Ectodermal cell (in vitro differentiated cells): Measurements from ENCODE around the gene BMP10.

Source experiments
- H3K27ac ChIP-seq: 2 replicates; pipeline ENCODE4 v1.7.0; 2013; ENCODE audit warnings: mild to moderate bottlenecking, low read depth, low read length; ENCODE audit not compliant: insufficient read depth, poor library complexity, severe bottlenecking
- H3K27me3 ChIP-seq: 2 replicates; pipeline ENCODE4 v1.7.0; 2013; ENCODE audit warnings: mild to moderate bottlenecking, low read length; ENCODE audit not compliant: insufficient read depth, control insufficient read depth, poor library complexity, severe bottlenecking
- H3K36me3 ChIP-seq: one replicate; pipeline ENCODE4 v1.7.0; 2013; ENCODE audit warnings: low read length; ENCODE audit not compliant: control insufficient read depth, insufficient read depth
- H3K4me1 ChIP-seq: one replicate; pipeline ENCODE4 v1.7.0; 2013; ENCODE audit warnings: low read length; ENCODE audit not compliant: control insufficient read depth, insufficient read depth
- H3K4me3 ChIP-seq: 2 replicates; pipeline ENCODE4 v1.7.0; 2013; ENCODE audit warnings: low read depth, low read length, control low read depth; ENCODE audit not compliant: insufficient read depth
- H3K9me3 ChIP-seq: 2 replicates; pipeline ENCODE4 v1.7.0; 2013; ENCODE audit warnings: mild to moderate bottlenecking, low read length, moderate library complexity; ENCODE audit not compliant: control insufficient read depth
- WGBS, 2 experiments: methylation state at CpG; one replicate each; pipeline ENCODE4 v1.1.7; 2013; ENCODE audit warnings: missing lambda C conversion rate in 2 of 2; 5-methylcytosine and 5-hydroxymethylcytosine counted together

The BMP10 gene

GRCh38 chr2:68824831-68825230 lies 46.4 kb downstream of the BMP10 start:
- Histone ChIP-seq H3K27me3 (no peaks in the 10 kb centered on the region), H3K4me1 (peaks cover 3% of the 10 kb centered on the region), H3K36me3 (no peaks in the 10 kb centered on the region), H3K4me3 (no peak overlapping the region), H3K9me3 (no peaks in the 10 kb centered on the region), H3K27ac (no peak overlapping the region)
- 94 to 96% methylated on average over 2 of the region's 2 CpGs for WGBS, 2 experiments

- H3K27me3 ChIP-seq, result no peaks in the 10 kb centered on the region
These were observed 48.9 kb downstream of the BMP10 start for GRCh38 chr2:68822207-68822872.

GRCh38 chr2:68819556-68819955 lies 51.6 kb downstream of the BMP10 start:
- Histone ChIP-seq H3K27me3 (no peaks in the 10 kb centered on the region), H3K36me3 (no peaks in the 10 kb centered on the region), H3K27ac (no peak overlapping the region), H3K4me1 (no peaks in the 10 kb centered on the region), H3K9me3 (no peaks in the 10 kb centered on the region), H3K4me3 (no peak overlapping the region)
- 93 to 94% methylated on average over 5 of the region's 6 CpGs for WGBS, 2 experiments

More at GRCh38 chr2:68822207-68822872, 48.9 kb downstream of the BMP10 start:
- no peak overlapping the region for H3K4me3 ChIP-seq
- H3K27ac ChIP-seq, result no peak overlapping the region
- no peaks in the 10 kb centered on the region for H3K9me3 ChIP-seq
- WGBS, 2 experiments, result 94 to 96% methylated on average over 15 of the region's 15 CpGs
- no peaks in the 10 kb centered on the region for H3K4me1 ChIP-seq
- no peaks in the 10 kb centered on the region for H3K36me3 ChIP-seq

- H3K4me1 ChIP-seq, result no peaks in the 10 kb centered on the region
- H3K36me3 ChIP-seq, result no peaks in the 10 kb centered on the region
- H3K27me3 ChIP-seq, result no peaks in the 10 kb centered on the region
These were observed 53.9 kb downstream of the BMP10 start for GRCh38 chr2:68817306-68817705.

More at GRCh38 chr2:68817306-68817705, 53.9 kb downstream of the BMP10 start:
- Histone ChIP-seq H3K27ac (no peak overlapping the region), H3K9me3 (no peaks in the 10 kb centered on the region), H3K4me3 (no peak overlapping the region)
